ENCODE data around the gene UQCR11.

The UQCR11 gene

DNA sequence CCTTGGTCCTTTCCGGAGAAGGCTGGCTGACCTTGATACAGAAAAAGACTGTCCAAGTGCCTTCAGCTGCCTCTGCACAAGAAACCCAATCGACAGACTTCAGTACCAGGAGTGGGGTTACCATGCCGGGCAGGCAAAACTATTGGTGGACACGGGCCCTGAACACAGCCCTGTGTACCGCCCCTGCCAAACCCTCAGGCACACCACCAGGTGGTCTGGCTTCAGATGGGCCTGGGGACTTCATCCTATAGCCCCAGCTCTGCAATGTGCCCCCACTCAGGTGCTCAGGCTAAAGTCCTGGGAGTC lies 29.6 kb upstream of the UQCR11 start:
- DNase-seq (ENCODE audit: low read depth) = no peak

DNA sequence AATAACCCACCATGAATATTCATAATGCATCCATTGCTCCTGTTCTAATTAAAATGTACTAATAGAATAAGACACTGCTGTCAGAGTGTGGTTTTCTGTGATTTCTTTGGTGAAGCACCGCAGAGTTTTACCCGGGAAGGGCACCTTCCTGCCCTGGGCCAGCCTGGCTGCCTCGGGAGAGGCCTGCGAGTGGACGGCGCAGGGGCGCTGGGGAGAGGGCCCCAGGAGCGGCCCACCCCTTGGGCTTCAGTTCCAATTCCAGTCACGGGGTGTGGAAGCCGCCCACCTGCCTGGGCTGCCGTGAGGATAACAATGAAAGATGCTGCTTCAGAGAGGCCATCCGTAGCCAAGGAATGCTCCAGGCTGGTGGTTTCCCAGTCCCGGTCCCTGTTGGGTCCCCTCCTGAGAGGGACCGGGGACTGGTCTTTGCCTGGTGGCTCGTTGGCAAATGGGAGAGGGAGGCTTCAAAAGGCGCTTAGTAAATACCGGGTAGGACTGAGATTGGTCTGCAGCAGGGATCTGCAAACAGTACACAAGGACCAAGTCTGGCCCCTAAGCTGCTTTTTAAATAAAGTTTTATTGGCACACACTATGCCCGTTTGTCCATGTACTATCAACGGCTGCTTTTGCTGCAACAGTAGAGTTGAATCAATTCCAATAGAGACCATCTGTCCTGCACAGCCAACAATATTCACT lies 29.1 kb upstream of the UQCR11 start:
- no peak for DNase-seq (ENCODE audit: low read depth)

GRCh38 chr19:1633269-1633826 lies 28.1 kb upstream of the UQCR11 start:
- no peak for DNase-seq (ENCODE audit: low read depth)

DNA sequence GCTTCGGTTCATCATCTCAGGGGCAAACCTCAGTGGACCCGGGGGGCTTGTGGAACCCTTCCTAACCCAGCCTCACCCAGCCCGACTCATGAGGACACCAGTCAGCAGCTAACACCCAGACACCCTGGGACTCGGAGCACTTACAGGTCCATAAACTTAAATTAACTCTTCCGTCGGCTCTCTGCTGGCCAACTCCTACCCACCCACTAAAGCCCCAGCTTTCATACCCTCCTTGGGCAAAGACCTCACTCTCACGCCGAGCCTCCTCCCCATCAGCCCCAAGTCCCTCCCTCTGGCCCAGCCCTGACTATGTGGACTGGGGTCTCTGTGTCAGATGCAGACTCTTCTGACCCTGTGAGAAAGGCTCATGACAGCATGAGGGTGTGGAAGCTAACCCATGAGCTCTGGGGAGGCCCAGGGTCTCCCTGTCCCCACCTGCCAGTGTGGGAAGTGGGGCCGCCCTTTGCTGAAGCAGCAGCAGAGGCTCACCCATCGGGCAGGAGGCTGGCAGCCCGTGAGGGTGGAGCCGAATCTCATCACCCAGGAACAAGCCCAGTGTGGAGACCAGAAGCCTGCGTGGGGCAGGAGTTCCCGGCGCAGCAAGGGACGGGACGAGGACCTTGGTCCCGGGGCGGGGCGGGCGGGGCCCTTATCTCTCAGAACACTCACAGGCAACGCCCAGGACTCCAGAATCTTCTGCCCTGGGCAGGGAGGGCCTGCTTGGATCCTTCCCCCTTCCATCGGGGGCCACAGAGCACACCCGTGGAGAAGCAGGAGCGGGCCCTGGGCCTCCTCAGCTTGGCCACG lies 27.4 kb upstream of the UQCR11 start:
- DNase-seq (ENCODE audit: low read depth) = no peak

DNA sequence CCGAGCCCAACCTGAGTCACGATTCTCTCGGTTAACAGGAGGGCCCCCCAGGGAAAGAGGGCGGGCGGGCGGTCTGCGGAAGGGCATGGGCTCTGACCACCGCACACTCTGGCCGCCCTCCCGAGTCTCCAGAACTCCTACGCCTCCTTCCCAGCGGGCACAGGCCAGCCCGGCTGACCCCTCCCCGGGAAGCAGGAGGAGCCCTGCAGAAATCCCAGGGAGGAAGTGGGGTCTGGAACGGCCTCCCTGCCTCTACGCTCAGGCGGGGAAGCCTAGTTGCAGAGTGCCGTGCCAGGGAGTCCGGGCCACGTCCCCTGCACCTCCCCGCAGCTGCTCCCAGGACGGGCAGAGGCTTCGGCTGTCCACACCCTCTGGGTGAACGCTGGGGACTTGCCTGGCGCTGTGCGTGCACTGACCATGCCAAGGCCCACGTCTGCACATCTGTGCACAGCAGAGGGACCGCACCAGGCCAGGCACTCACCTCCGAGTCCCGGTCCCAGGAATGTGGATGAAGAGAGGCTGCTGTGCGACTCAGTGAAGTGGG lies 26.4 kb upstream of the UQCR11 start:
- DNase-seq (ENCODE audit: low read depth) = no peak

GRCh38 chr19:1630811-1631210 lies 25.5 kb upstream of the UQCR11 start:
- DNase-seq (ENCODE audit: low read depth) = no peak

- DNase-seq (ENCODE audit: low read depth) = no peak
These were observed 24.8 kb upstream of the UQCR11 start for GRCh38 chr19:1630012-1630411.

- DNase-seq (ENCODE audit: low read depth) = no peak
These were observed 24.1 kb upstream of the UQCR11 start for GRCh38 chr19:1629256-1629808.

DNA sequence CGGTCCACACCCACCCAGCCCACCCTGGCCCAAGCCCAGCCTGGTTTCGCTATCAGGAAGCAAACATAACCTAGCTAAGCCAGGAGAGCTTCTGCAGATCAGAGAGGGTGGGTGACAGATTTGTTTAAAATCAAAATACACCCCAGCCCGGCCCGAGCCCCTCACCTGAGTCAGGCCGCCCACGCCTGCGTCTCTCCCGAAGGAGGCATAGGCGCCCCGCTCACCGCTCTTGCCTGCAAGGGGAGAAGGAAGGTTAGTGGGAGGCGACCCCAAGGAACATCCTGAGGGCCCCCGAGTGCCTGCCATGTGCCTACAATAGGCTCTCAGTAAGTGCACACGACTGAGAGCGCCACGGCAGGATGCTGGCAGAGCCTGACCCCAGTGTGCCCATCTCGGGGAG lies 21.9 kb upstream of the UQCR11 start:
- DNase-seq (ENCODE audit: low read depth) = no peak

- DNase-seq (ENCODE audit: low read depth) = no peak
These were observed 21.3 kb upstream of the UQCR11 start for GRCh38 chr19:1626417-1627010.

- DNase-seq (ENCODE audit: low read depth) = no peak
These were observed 19.2 kb upstream of the UQCR11 start for GRCh38 chr19:1624458-1624857.

- DNase-seq (ENCODE audit: low read depth) = no peak
These were observed 17.3 kb upstream of the UQCR11 start for GRCh38 chr19:1622541-1622940.

- DNase-seq (ENCODE audit: low read depth) = no peak
These were observed 16.7 kb upstream of the UQCR11 start for GRCh38 chr19:1622007-1622406.

GRCh38 chr19:1621574-1621973 lies 16.3 kb upstream of the UQCR11 start:
- no peak for DNase-seq (ENCODE audit: low read depth)

DNA sequence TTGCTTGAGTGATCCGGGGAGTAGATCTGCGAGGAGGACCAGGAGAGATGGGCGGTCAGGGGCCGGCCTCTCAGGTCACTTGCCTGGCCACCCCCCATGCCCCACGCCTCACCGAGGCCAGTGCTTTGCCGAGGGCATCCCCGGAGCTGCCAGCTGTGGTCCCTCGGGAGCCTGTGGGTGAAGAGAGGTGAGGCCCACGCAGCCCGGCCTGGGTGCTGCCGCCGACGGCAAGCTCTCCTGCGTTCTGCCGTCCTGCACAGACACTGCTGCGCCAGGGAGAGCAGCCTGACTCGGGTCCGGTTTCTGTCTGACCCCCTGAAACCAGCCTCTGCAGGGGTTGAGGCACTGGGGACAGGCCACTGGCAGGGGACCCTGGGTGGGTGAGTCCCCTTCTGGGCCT lies 15.8 kb upstream of the UQCR11 start:
- no peak for DNase-seq (ENCODE audit: low read depth)

DNA sequence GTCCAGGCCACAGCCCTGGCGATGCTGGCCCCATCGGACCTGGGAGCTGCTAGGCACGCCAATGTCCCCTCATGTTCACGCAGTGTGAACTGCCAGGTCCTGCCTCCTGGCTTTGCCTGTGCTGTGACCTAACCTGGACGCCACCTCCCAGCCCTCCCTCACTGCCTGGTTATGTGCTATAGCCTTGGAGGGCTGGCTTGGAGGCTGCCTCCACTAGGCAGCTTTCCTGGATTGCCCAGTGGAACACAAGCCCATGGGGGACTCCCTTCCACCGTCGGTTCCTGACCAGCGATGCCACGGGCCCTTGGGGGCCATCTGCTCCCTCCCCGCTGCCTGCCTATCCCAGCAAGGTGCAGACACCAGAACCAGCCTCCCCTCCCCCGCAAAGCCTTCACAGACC lies 15.2 kb upstream of the UQCR11 start:
- DNase-seq (ENCODE audit: low read depth) = no peak

- DNase-seq (ENCODE audit: low read depth) = no peak
These were observed 14.4 kb upstream of the UQCR11 start for GRCh38 chr19:1619703-1620102.

GRCh38 chr19:1619094-1619439 lies 13.8 kb upstream of the UQCR11 start:
- DNase-seq (ENCODE audit: low read depth) = no peak

DNA sequence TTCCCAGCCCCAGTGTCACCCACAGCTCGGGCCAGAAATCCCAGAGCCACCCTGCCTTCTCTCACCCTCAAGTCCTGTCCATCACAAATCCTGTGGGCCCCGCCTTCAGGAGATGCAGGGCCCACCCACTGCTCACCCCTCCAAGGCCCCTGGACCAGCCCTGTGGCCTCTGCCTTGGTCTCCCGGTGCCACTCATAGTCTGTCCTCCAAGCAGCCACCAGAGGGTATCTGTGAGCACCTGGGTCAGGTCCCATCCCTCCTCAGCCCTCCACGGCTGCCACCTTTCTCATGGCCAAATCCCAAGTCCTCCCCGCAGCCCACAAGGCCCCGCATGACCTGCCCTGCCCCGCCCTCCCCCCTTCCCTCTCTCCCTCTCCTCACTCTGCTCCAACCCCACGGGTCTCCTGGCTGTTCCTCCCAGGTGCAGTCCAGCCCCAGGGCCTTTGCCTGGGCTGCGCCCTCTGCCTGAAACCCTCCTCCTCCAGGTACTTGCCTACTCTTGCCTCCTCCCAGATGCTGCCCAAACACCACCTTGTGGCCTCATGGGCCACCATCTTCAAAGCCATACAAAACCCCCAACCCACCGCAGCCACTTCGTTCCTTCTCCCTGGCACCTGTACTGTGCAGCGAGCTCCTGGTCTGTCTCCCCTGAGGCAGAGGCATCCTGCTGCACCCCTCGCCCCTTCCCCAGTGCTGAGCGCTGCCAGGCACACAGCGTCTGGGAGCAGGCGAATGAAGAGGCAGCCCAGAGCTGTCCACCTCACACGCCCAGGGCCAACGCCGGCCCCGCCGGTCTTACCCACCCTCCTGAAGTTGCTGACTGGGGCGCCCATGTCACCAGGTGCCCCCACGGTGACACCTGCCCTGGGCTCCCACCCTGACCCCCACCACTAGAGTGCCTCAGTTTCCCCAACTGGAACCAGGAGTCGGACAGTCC lies 13.2 kb upstream of the UQCR11 start:
- DNase-seq (ENCODE audit: low read depth) = no peak

DNA sequence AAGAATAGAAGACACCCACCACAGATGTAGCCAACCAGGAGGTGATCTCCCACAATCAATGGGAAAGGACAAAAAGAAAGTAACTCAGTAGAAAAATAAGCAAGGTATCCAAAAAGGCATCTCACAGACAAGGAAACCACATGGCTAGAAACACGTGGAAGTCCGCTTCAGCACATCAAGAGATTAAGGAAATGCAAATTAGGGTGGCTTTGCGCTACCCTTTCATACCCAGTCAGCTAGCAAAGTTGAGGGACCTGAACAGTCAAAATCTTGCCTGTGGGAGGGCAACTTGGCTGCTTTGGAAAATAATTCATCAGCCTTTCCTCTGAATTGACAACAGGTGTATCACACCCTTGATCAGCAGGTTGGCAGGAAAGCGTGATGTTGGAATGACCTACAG lies 11.6 kb upstream of the UQCR11 start:
- DNase-seq (ENCODE audit: low read depth) = no peak

- DNase-seq (ENCODE audit: low read depth) = no peak
These were observed 11.1 kb upstream of the UQCR11 start for GRCh38 chr19:1616396-1616795.
